SK-N-SH treated with all-trans-retinoic acid at 6 μM for 48 hours (cell line): ENCODE results near the gene LAMP2.

Experiments
- ATAC-seq: fragments of 200-7000 bp; cut with Tn5 transposase; 3 replicates; pipeline ENCODE4 v1.9.1; 2020; ENCODE audit warnings: mild to moderate bottlenecking, moderate library complexity
- ARNTL ChIP-seq: fragments of 450-650 bp; formaldehyde crosslinking; IDR thresholded peaks from 2 replicates; pipeline ENCODE4 v1.5.0; 2020; ENCODE audit warnings: low read depth, mild to moderate bottlenecking, moderate library complexity, borderline replicate concordance
- BACH2 ChIP-seq: fragments of 250-450 bp; sonication (Bioruptor Pico); IDR thresholded peaks from 2 replicates; pipeline ENCODE4 v1.9.0; 2021; ENCODE audit warnings: mild to moderate bottlenecking, borderline replicate concordance
- CSDC2 ChIP-seq: fragments of 250-450 bp; sonication (Bioruptor Pico); IDR thresholded peaks from 2 replicates; pipeline ENCODE4 v1.5.0; 2020; ENCODE audit warnings: mild to moderate bottlenecking, moderate library complexity
- ESRRG ChIP-seq: fragments of 250-450 bp; sonication (Bioruptor Pico); IDR thresholded peaks from 2 replicates; pipeline ENCODE4 v1.6.1; 2021; ENCODE audit warnings: mild to moderate bottlenecking
- GLIS3 ChIP-seq: fragments of 250-450 bp; sonication (Bioruptor Pico); IDR thresholded peaks from 2 replicates; pipeline ENCODE4 v1.5.0; 2020; ENCODE audit warnings: mild to moderate bottlenecking, moderate library complexity
- ISL1 ChIP-seq: fragments of 250-450 bp; sonication (Bioruptor Pico); IDR thresholded peaks from 2 replicates; pipeline ENCODE4 v2.1.2; 2022; ENCODE audit warnings: mild to moderate bottlenecking, moderate library complexity
- OSR1 ChIP-seq: fragments of 250-450 bp; sonication (Bioruptor Pico); IDR thresholded peaks from 2 replicates; pipeline ENCODE4 v1.8.0; 2022; ENCODE audit warnings: moderate library complexity, mild to moderate bottlenecking, inconsistent platforms
- PPARA ChIP-seq: fragments of 250-450 bp; sonication (Bioruptor Pico); IDR thresholded peaks from 2 replicates; pipeline ENCODE4 v1.5.0; 2020; ENCODE audit warnings: mild to moderate bottlenecking, borderline replicate concordance
- RARB ChIP-seq: fragments of 250-450 bp; sonication (Bioruptor Pico); IDR thresholded peaks from 2 replicates; pipeline ENCODE4 v1.8.0; 2021; ENCODE audit warnings: mild to moderate bottlenecking, moderate library complexity
- SNAI2 ChIP-seq: fragments of 250-450 bp; sonication (Bioruptor Pico); IDR thresholded peaks from 2 replicates; pipeline ENCODE4 v1.5.0; 2020; ENCODE audit warnings: mild to moderate bottlenecking, moderate library complexity
- TCF4 ChIP-seq: fragments of 250-450 bp; sonication (Bioruptor Pico); IDR thresholded peaks from 2 replicates; pipeline ENCODE4 v1.8.0; 2021; ENCODE audit warnings: mild to moderate bottlenecking, moderate library complexity, borderline replicate concordance
- TOX ChIP-seq: fragments of 250-450 bp; sonication (Bioruptor Pico); IDR thresholded peaks from 2 replicates; pipeline ENCODE4 v1.8.0; 2021; ENCODE audit warnings: mild to moderate bottlenecking, moderate library complexity, borderline replicate concordance
- ZC3H10 ChIP-seq: fragments of 250-450 bp; sonication (Bioruptor Pico); IDR thresholded peaks from 2 replicates; pipeline ENCODE4 v1.5.1; 2021; ENCODE audit warnings: mild to moderate bottlenecking, moderate library complexity
- ZFP3 ChIP-seq: fragments of 250-450 bp; sonication (Bioruptor Pico); IDR thresholded peaks from 2 replicates; pipeline ENCODE4 v1.5.0; 2020; ENCODE audit warnings: mild to moderate bottlenecking, moderate library complexity
- ZFP30 ChIP-seq: fragments of 450-650 bp; formaldehyde crosslinking; IDR thresholded peaks from 2 replicates; pipeline ENCODE4 v1.5.0; 2022; ENCODE audit warnings: mild to moderate bottlenecking, moderate library complexity
- ZNF565 ChIP-seq: fragments of 450-650 bp; formaldehyde crosslinking; conservative IDR thresholded peaks from 2 replicates; pipeline ENCODE4 v1.5.0; 2020; ENCODE audit warnings: low read depth, mild to moderate bottlenecking, moderate library complexity
- ZNF70 ChIP-seq: fragments of 450-650 bp; formaldehyde crosslinking; IDR thresholded peaks from 2 replicates; pipeline ENCODE4 v1.5.0; 2020; ENCODE audit warnings: mild to moderate bottlenecking, moderate library complexity
- ZNF8 ChIP-seq: fragments of 450-650 bp; formaldehyde crosslinking; IDR thresholded peaks from 2 replicates; pipeline ENCODE4 v1.5.0; 2020; ENCODE audit warnings: mild to moderate bottlenecking, moderate library complexity
- TF ChIP-seq, protein P1 (sequence below): fragments of 250-450 bp; sonication (Bioruptor Pico); IDR thresholded peaks from 2 replicates; pipeline ENCODE4 v1.8.0; 2021; ENCODE audit warnings: low read depth, mild to moderate bottlenecking, moderate library complexity, borderline replicate concordance
- TF ChIP-seq, protein P2 (sequence below): fragments of 250-450 bp; sonication (Bioruptor Pico); IDR thresholded peaks from 2 replicates; pipeline ENCODE4 v1.8.0; 2020; ENCODE audit warnings: mild to moderate bottlenecking, moderate library complexity, borderline replicate concordance
- TF ChIP-seq, protein P3 (sequence below): fragments of 250-450 bp; sonication (Bioruptor Pico); IDR thresholded peaks from 2 replicates; pipeline ENCODE4 v1.5.1; 2020; ENCODE audit warnings: low read depth, mild to moderate bottlenecking, moderate library complexity
- TF ChIP-seq, protein P4 (sequence below): fragments of 250-450 bp; sonication (Bioruptor Pico); IDR thresholded peaks from 2 replicates; pipeline ENCODE4 v1.5.0; 2020; ENCODE audit warnings: mild to moderate bottlenecking, moderate library complexity

LAMP2 gene

DNA sequence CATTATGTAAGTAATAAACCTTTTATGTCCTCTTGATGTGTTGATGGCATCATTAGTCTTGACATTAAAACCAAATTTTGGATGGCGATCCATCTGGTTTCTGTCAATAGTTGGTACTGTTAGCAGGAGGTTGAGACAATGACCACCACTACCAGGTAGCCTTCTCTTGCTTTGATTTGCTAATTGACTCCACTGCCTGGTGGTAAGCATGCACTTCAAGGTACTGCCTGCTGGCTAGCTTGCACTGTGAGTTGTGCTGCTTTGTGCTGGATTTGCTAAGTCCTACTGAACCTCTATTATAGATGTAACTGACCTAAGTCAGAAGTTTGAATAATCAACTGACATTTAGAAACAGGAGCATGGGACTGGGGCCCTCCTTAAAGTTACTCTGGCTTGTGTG, 60.9 kb downstream of the LAMP2 start:
- no peak for ATAC-seq
- TF ChIP-seq, protein P1, sequence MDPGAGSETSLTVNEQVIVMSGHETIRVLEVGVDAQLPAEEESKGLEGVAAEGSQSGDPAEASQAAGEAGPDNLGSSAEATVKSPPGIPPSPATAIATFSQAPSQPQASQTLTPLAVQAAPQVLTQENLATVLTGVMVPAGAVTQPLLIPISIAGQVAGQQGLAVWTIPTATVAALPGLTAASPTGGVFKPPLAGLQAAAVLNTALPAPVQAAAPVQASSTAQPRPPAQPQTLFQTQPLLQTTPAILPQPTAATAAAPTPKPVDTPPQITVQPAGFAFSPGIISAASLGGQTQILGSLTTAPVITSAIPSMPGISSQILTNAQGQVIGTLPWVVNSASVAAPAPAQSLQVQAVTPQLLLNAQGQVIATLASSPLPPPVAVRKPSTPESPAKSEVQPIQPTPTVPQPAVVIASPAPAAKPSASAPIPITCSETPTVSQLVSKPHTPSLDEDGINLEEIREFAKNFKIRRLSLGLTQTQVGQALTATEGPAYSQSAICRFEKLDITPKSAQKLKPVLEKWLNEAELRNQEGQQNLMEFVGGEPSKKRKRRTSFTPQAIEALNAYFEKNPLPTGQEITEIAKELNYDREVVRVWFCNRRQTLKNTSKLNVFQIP: no peak
- TF ChIP-seq ZNF8 (CRISPR knock-in tag) (no peak), OSR1 (CRISPR knock-in tag) (no peak), ZC3H10 (no peak), ZNF70 (CRISPR knock-in tag) (no peak), BACH2 (CRISPR knock-in tag) (no peak), CSDC2 (CRISPR knock-in tag) (no peak), GLIS3 (CRISPR knock-in tag) (no peak), ZFP3 (CRISPR knock-in tag) (no peak), SNAI2 (CRISPR knock-in tag) (no peak), ARNTL (CRISPR knock-in tag) (no peak), RARB (no peak), PPARA (CRISPR knock-in tag) (no peak), TOX (CRISPR knock-in tag) (no peak), ESRRG (CRISPR knock-in tag) (no peak), ZNF565 (CRISPR knock-in tag) (no peak), ISL1 (CRISPR knock-in tag) (no peak)
- TF ChIP-seq, protein P2, sequence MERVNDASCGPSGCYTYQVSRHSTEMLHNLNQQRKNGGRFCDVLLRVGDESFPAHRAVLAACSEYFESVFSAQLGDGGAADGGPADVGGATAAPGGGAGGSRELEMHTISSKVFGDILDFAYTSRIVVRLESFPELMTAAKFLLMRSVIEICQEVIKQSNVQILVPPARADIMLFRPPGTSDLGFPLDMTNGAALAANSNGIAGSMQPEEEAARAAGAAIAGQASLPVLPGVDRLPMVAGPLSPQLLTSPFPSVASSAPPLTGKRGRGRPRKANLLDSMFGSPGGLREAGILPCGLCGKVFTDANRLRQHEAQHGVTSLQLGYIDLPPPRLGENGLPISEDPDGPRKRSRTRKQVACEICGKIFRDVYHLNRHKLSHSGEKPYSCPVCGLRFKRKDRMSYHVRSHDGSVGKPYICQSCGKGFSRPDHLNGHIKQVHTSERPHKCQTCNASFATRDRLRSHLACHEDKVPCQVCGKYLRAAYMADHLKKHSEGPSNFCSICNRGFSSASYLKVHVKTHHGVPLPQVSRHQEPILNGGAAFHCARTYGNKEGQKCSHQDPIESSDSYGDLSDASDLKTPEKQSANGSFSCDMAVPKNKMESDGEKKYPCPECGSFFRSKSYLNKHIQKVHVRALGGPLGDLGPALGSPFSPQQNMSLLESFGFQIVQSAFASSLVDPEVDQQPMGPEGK (CRISPR knock-in tag): no peak

DNA sequence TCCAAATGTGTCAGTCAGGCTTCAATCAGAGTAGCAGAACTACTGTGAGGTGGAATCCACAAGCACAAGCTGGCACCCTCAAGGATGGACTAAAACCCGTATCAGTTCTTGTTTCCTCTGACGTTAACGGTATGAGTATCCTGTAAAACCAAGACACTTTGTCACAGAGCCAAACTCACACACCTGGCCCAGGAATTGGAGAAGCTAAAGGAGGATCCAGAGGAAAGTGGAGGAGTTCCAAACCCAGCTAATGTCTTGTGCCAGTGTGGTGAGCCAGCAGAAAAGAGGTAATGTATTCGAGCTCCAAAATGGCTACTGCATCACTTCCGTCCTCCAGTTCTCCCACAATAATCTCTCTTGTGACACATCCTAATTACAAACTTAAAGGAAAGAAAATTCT, 62.5 kb downstream of the LAMP2 start:
- ATAC-seq: no peak

DNA sequence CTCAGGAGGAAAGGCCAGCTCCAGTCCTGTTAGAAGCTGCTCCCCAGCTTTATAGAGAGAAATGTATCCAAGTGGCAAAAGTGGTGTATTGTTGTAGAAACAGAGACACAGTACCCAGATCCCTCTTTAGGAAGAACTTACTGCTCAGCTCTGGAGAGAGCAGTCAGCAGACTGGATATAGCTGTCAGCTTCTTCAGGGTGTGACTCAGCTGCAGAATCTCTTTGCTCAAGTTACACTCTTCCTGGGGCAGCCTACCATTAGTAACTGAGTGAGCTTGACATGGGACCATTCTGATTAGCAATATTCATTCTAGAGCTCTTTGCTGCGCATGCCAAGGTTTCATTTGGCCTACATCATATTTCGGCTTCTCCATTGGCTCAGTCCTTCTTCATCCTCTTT, 66.7 kb downstream of the LAMP2 start:
- ATAC-seq: no peak
- no peak for TF ChIP-seq ZC3H10
- no peak for TF ChIP-seq PPARA (CRISPR knock-in tag)
- no peak for TF ChIP-seq ZFP30
- no peak for TF ChIP-seq GLIS3 (CRISPR knock-in tag)
- no peak for TF ChIP-seq BACH2 (CRISPR knock-in tag)
- no peak for TF ChIP-seq SNAI2 (CRISPR knock-in tag)
- no peak for TF ChIP-seq ZFP3 (CRISPR knock-in tag)
- TF ChIP-seq, protein P3, sequence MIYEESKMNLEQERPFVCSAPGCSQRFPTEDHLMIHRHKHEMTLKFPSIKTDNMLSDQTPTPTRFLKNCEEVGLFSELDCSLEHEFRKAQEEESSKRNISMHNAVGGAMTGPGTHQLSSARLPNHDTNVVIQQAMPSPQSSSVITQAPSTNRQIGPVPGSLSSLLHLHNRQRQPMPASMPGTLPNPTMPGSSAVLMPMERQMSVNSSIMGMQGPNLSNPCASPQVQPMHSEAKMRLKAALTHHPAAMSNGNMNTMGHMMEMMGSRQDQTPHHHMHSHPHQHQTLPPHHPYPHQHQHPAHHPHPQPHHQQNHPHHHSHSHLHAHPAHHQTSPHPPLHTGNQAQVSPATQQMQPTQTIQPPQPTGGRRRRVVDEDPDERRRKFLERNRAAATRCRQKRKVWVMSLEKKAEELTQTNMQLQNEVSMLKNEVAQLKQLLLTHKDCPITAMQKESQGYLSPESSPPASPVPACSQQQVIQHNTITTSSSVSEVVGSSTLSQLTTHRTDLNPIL (CRISPR knock-in tag): no peak
- no peak for TF ChIP-seq ESRRG (CRISPR knock-in tag)
- TF ChIP-seq, protein P4, sequence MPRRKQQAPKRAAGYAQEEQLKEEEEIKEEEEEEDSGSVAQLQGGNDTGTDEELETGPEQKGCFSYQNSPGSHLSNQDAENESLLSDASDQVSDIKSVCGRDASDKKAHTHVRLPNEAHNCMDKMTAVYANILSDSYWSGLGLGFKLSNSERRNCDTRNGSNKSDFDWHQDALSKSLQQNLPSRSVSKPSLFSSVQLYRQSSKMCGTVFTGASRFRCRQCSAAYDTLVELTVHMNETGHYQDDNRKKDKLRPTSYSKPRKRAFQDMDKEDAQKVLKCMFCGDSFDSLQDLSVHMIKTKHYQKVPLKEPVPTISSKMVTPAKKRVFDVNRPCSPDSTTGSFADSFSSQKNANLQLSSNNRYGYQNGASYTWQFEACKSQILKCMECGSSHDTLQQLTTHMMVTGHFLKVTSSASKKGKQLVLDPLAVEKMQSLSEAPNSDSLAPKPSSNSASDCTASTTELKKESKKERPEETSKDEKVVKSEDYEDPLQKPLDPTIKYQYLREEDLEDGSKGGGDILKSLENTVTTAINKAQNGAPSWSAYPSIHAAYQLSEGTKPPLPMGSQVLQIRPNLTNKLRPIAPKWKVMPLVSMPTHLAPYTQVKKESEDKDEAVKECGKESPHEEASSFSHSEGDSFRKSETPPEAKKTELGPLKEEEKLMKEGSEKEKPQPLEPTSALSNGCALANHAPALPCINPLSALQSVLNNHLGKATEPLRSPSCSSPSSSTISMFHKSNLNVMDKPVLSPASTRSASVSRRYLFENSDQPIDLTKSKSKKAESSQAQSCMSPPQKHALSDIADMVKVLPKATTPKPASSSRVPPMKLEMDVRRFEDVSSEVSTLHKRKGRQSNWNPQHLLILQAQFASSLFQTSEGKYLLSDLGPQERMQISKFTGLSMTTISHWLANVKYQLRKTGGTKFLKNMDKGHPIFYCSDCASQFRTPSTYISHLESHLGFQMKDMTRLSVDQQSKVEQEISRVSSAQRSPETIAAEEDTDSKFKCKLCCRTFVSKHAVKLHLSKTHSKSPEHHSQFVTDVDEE (CRISPR knock-in tag): no peak
- no peak for TF ChIP-seq ISL1 (CRISPR knock-in tag)
- no peak for TF ChIP-seq ZNF8 (CRISPR knock-in tag)
- no peak for TF ChIP-seq CSDC2 (CRISPR knock-in tag)
- TF ChIP-seq TCF4 (CRISPR knock-in tag): no peak
- no peak for TF ChIP-seq ARNTL (CRISPR knock-in tag)
- TF ChIP-seq, protein P2 (CRISPR knock-in tag): no peak
- TF ChIP-seq ZNF70 (CRISPR knock-in tag): no peak

More for the DNA sequence above, 62.5 kb downstream of the LAMP2 start:
- TF ChIP-seq SNAI2 (CRISPR knock-in tag) (no peak), OSR1 (CRISPR knock-in tag) (no peak), CSDC2 (CRISPR knock-in tag) (no peak), ZNF70 (CRISPR knock-in tag) (peak; percentile 81), TOX (CRISPR knock-in tag) (no peak)
- TF ChIP-seq, protein P1: no peak
- TF ChIP-seq, protein P3 (CRISPR knock-in tag): no peak
